ENCODE results near the gene PTCD2. TPM values are rescaled to one million over a fixed set of nuclear protein-coding genes. Genes with fewer than 3 reads are reported as not detected.
"Not testable (repeated sequence)": the region's sequence is repeated elsewhere in the genome, so short reads cannot be mapped to it uniquely, and the experiment has no call there.

The PTCD2 gene
- polyA plus RNA-seq, 4 donors, result 11.8 to 13.7 (median 13.2) TPM

DNA sequence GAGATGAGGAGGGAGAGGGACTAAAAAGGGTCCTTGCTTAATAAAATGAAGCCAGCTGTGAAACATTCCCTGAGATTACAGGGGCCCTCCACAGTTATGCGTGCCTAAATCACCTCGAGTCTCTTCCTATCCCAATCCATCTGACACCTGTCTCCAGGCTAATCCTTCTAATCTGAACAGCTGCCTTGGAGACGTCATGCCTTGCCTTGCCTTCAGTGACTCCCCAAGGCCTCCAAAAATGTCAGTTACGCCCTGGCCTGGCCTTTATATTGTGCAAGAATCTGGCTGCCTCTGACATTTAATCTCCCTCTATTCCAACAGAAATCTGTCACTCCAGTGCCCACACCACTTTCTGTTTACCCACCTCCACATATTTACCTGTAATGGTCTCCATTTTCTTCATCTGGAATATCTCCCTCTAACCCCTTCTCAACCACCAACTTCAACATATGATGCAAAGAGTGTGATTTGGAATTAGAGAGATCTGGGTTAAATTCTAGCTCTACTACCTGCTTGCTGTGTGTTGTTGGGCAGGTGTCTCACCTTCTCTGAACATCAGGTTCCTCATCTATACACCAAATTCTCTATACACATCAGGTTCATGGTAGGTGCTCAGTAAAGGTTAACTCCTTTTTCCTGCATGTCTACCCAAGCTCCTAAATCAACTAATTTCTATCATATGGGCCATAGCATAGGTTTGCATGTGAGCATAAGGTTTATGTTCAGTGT lies 57.9 kb downstream of the PTCD2 start:
- DNase-seq (ENCODE audit: low read depth in 4 of 4, low spot score in 3 of 4), result no peak

DNA sequence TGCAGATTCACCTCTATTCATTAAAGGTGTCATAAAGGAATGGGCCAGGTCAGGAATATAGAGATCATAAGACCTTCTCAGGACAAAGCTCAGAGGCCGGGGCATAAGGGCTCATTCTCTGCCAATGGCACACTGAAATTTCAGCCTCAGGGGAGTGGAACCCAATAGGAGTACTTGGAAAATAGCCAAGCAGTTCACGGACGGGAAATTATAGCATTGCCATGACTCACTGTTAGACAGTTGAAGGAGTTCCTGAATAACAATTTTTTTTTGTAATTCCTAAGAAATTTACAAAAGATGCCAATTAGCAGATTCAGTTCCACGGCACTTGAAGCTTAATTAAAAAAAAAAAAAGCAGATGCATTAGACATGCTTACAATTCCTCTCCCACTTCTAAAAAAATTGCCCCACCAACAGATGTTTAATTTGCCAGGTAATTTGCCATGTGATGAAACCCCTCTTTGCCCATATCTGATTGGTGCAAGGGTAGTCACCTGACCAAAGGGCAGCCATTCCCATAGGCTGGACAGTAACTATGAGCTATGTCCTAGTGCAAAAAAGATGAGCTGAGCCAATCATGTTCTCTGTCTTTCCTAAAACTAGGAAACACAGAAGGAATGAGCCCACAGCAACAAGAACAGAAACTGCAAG lies 58.6 kb downstream of the PTCD2 start:
- DNase-seq (ENCODE audit: low read depth in 4 of 4, low spot score in 3 of 4), result peak in 2 of 4 donors; percentile 5 to 33

GRCh38 chr5:72379936-72380335 lies 59.8 kb downstream of the PTCD2 start:
- DNase-seq (ENCODE audit: low read depth in 4 of 4, low spot score in 3 of 4), result no peak

DNA sequence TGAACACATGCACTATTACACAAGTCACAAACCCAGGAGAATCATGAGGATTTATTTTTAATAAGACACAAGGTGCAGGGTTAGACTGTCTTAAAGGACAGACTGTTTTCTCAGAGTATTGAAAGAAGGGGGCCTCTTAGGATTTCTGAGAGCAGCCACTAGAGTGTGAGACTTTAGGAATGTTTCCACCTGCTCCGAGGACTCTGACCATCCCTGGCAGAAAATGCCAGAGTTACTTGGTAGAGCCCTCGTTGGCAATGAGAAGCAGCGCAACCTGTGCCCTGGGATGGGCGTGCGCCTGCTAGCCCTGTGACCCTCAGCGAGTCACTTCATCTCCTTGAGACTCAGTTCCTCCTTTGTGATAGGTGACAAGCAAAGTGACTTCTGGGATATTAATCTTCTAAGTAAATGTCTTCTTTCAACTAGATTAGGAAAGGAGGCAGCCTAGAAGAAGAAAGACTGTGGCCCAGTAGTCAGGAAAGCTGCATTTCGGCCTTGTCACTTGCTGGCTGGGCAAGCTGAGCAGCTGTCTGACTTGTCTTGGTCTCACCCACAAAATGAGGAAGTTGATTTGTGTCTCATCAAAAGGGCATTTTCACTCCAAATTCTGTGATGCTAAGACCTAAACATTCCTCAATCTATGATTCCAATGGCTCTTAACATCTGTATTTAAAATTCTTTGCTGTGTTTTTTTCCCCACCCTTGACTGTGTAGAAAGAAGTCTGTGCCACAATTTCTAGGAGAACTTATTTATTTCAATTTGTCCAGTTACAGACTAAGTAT lies 60.5 kb downstream of the PTCD2 start:
- DNase-seq (ENCODE audit: low read depth in 4 of 4, low spot score in 3 of 4), result no peak

GRCh38 chr5:72383280-72383679 lies 63.1 kb downstream of the PTCD2 start:
- no peak for DNase-seq (ENCODE audit: low read depth in 4 of 4, low spot score in 3 of 4)

DNA sequence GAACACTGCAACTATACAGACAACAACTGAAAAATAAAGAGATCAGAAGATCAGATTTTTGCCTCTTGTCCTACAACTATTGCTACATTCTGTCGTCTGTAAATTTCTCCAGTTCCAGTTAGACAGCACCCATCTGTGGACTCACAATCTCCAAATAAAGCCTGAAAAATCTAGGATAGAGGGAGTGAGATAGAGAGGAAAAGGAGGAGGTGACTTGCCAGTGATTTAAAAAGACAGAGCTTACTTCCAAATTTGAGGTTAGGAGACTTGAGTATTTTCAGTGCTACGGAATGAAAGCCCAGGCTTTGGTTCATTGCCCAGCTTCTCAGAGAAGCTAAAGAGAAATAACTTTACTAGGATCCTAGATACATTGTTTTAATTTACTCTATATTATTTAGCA lies 63.6 kb downstream of the PTCD2 start:
- DNase-seq (ENCODE audit: low read depth in 4 of 4, low spot score in 3 of 4), result no peak

- DNase-seq (ENCODE audit: low read depth in 4 of 4, low spot score in 3 of 4), result no peak
Measured at GRCh38 chr5:72386639-72387038, 66.5 kb downstream of the PTCD2 start.

- no peak for DNase-seq (ENCODE audit: low read depth in 4 of 4, low spot score in 3 of 4)
Measured at GRCh38 chr5:72387985-72388384, 67.8 kb downstream of the PTCD2 start.

DNA sequence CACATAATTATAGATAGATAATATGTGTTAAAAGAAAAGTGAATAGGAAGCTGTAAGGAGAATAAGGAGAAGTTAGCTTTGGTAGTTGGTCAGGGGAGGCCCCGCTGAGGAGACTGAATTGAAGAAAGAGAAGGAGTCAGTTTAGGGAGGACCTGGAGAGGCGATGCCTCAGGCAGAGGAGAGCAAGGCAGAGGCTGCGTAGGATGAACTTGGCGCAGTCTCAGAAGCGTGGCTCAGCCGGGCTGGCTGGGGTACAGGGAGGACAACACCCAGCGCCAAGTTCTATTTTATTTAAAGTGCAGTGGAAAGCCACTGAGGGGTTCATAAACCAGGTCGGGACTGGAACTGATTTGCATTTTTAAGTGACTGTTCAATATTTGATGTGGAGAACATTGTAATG lies 68.5 kb downstream of the PTCD2 start:
- DNase-seq (ENCODE audit: low read depth in 4 of 4, low spot score in 3 of 4), result no peak

- no peak for DNase-seq (ENCODE audit: low read depth in 4 of 4, low spot score in 3 of 4)
Measured at GRCh38 chr5:72390836-72391235, 70.7 kb downstream of the PTCD2 start.

DNA sequence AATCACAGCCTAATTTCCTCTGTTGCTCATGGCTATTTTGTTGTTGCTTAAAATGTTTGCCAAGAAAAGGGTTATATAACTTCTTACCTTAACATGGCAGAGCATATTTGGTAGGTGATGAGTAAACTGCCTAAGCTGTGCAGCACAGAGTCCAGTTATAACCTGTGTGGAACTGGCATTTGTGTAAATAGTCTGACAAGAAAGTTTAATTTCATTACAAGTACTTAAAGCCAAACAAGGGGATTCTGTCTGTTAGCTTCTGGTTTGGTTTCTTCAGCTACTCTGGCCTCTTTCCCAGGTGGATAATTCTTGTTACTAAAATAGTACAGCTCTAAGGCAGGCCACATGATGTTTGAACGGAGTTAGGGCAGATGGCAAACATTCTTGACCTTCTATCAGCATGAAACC lies 72.2 kb downstream of the PTCD2 start:
- no peak for DNase-seq (ENCODE audit: low read depth in 4 of 4, low spot score in 3 of 4)

GRCh38 chr5:72393052-72393451 lies 72.9 kb downstream of the PTCD2 start:
- DNase-seq (ENCODE audit: low read depth in 4 of 4, low spot score in 3 of 4), result no peak

GRCh38 chr5:72394688-72395087 lies 74.5 kb downstream of the PTCD2 start:
- DNase-seq (ENCODE audit: low read depth in 4 of 4, low spot score in 3 of 4), result no peak

DNA sequence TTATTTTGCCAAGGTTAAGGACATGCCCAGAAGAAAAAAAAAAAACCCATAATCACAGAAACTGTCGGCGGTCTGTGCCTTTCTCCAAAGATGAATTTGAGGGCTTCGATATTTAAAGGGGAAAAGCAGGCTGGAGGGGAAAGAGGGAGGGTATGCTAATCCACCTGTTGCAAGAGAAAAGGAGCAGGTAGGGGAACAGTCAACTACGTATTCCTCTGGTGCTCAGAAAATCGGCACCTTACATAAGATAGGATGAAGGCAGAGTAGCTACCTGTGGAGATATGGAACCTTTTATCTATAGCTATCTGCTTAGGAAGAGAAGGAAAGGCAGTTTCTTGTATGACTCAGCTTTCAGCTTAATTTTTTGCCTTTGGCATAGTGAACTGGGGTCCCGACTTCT lies 77.7 kb downstream of the PTCD2 start:
- DNase-seq (ENCODE audit: low read depth in 4 of 4, low spot score in 3 of 4), result no peak

GRCh38 chr5:72400950-72401349 lies 80.8 kb downstream of the PTCD2 start:
- DNase-seq (ENCODE audit: low read depth in 4 of 4, low spot score in 3 of 4), result no peak

GRCh38 chr5:72402381-72402890 lies 82.3 kb downstream of the PTCD2 start:
- no peak for DNase-seq (ENCODE audit: low read depth in 4 of 4, low spot score in 3 of 4)

GRCh38 chr5:72402959-72403628 lies 82.9 kb downstream of the PTCD2 start:
- DNase-seq (ENCODE audit: low read depth in 4 of 4, low spot score in 3 of 4), result no peak

- DNase-seq (ENCODE audit: low read depth in 4 of 4, low spot score in 3 of 4), result not testable (repeated sequence)
Measured at GRCh38 chr5:72404771-72405170, 84.6 kb downstream of the PTCD2 start.

- no peak for DNase-seq (ENCODE audit: low read depth in 4 of 4, low spot score in 3 of 4)
Measured at GRCh38 chr5:72407078-72407477, 86.9 kb downstream of the PTCD2 start.

GRCh38 chr5:72407541-72407940 lies 87.4 kb downstream of the PTCD2 start:
- DNase-seq (ENCODE audit: low read depth in 4 of 4, low spot score in 3 of 4), result no peak

DNA sequence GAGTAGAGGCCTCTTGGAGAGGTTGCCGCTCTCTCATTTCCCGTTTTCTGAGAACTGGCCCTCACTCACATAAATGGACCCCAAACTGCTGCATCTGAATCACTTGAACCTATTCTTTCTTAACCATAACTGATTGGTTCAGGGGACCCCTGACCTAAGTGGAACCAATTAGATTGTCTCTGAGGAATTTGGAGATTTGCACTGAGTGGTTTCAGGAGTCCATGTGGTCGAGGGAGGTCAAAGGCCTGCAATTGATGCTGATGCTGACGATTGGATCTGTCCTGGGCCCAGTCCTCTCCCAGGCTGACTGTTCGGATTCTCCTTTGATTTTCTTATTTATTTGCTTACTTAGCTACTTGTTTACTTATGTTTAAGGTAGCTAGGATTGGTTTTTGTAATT lies 88.0 kb downstream of the PTCD2 start:
- DNase-seq (ENCODE audit: low read depth in 4 of 4, low spot score in 3 of 4), result no peak
